DND-41 (cell line): ENCODE measurements around the gene ARPC1B.

Experiments
- CTCF ChIP-seq: IDR thresholded peaks from 2 replicates; pipeline ENCODE4 v1.5.1; 2012; ENCODE audit warnings: borderline replicate concordance, low read length, moderate library complexity, mild to moderate bottlenecking; ENCODE audit not compliant: poor library complexity, severe bottlenecking; ENCODE audit errors: extremely low read depth
- EZH2 ChIP-seq: IDR thresholded peaks from 3 replicates; pipeline ENCODE4 v1.6.1; 2012; ENCODE audit warnings: borderline replicate concordance, low read depth, mild to moderate bottlenecking, moderate library complexity, low read length, inconsistent platforms; ENCODE audit not compliant: severe bottlenecking

DNA sequence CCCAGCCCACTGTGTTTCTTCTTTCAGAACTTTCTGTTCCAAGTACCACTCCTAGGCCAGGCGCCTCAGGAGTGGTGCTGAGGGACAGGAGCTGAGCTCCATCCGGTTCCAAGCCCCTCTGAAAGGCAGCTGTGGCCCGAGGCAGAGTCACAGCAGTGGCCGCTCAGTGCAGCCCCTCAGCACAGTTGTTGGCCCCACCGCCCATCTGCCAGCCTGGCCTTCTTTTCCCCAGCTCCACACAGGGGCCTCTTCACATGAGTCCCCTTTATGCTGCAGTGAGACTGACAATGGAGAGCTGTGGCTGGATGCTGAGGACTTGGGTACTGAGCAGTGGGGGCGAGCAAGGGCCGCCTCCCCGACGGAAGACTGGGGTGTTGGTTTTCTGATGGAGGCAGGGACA, 43.7 kb downstream of the ARPC1B start:
- TF ChIP-seq CTCF (no peak), EZH2 (no peak)
